ENCODE measurements around the gene CERK.
"Not testable (repeated sequence)": the region's sequence is repeated elsewhere in the genome, so short reads cannot be mapped to it uniquely, and the experiment has no call there.

Gene CERK

DNA sequence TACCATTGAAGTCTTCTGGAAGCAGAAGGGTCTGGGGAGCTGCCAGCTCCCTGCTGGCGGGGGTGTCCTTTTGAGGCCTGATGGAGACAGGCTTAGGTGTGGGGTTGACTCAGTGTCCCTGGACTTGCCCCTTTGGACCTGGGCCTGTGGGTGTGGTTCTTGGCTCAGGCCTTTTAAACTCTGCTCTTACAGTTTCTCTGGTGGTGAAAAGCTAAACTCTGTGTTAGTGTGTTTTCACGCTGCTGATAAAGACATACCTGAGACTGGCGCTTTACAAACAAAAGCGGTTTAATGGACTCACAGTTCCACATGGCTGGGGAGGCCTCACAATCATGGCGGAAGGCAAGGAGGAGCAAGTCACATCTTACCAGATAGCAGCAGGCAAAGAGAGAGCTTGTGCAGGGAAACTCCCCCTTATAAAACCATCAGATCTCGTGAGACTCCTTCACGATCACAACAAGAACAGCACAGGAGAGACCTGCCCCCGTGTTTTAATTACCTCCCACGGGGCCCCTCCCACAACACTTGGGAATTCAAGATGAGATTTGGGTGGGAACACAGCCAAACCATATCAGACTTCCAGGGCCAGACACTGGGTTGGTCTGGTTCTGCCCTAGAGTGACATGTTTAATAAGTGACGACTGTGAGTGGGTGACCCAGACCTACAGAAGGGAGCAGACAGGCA lies 91.4 kb downstream of the CERK start:
- no peak for DNase-seq (ENCODE audit: low read depth)

DNA sequence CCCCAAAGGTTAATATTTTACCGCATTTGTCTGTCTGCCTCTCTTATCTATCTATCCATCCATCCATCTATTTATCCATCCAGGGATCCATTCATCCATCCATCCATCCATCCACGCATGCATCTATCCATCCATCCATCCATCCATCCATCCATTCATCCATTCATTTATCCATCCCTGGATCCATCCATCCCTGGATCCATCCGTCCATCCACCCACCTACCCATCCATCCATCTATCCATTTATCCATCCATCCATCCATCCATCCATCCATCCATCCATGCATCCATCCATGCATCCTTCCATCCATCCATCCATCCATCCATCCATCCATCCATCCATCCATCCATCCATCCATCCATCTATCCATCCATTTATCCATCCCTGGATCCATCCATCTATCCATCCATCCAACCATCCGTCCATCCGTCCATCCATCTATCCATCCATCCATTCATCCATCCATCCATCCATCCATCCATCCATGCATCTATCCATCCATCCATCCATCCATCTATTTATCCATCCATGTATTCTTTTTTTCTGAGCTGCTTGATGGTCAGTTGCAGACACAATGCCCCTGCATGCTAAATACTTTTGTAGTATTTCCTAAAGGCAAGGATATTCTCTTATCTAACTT lies 95.1 kb downstream of the CERK start:
- not testable (repeated sequence) for DNase-seq (ENCODE audit: low read depth)

DNA sequence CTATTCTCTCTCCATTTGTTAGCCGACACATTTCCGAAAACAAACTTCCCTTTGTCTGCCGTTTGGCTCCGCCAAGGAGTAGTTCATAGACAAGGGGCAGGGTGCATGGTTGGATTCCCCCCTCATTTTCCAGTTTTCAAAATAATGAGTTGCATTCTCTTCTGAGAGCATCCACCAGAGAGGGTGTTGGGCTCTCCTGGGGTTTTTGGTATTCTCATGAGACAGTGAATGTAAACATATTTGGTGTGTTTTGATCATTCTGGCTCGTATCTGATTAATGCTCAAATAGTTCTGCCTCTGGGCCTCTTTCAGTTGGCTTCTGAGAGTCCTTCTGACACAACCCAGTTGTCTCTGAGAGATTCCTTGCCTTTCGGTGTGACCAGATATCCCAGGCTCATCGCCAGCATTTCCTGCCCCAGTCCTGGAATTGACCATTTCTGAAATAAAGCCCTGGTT lies 96.2 kb downstream of the CERK start:
- no peak for DNase-seq (ENCODE audit: low read depth)

DNA sequence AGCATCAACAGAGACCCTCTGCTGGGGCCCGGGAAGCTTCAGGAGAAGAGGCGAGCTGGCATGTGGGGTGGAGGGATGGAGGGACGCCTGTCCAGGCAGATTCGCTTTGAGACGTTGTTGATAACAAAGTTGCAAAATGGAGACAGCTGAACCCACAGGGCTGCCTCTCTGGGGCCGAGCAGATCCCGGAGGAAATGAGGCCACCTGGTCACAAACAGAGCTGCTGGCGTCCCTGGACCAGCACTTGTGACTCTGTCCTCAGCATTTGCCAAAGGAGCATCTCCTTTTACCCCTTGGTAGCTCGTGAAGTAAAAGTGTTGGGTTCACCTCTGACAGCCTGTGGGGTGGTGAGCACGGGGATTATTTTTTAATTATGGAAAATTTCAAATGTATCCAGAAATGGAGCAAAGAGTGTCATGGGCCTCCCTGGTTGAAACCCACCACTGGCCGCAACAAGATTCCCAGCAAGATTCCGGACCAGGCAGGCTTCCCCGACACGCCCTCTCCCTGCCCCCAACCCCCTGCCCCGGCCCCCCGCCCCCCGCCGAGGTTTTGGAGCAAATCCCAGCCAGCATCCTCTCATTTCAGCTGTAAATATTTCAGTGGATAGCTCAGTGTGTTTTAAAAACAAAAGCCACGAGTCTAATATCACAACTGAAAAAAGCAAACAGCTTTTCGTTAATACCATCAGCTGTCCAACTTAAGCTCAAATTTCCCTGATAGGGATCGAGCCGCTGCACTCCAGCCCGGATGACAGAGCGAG lies 97.6 kb downstream of the CERK start:
- DNase-seq (ENCODE audit: low read depth) = no peak

DNA sequence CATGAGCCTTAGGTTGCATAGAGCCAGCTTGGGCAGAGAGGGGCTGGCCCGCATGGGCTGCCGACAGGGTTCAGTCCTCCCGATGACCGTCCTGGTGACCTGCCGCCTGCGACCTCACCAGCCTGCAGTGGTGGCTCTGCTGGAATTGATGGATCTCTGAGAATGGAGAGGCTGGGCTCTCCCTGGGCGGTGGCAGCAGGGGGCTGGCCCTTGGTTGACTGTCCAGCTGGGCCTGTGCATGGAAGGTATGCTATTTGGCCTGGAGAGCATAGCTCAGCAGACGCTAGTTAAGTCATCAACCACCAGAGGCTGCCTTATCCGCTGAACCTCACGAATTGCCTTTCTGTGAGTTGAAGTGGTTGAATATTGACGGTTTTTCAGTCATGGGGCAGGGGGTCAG lies 98.2 kb downstream of the CERK start:
- DNase-seq (ENCODE audit: low read depth) = no peak

DNA sequence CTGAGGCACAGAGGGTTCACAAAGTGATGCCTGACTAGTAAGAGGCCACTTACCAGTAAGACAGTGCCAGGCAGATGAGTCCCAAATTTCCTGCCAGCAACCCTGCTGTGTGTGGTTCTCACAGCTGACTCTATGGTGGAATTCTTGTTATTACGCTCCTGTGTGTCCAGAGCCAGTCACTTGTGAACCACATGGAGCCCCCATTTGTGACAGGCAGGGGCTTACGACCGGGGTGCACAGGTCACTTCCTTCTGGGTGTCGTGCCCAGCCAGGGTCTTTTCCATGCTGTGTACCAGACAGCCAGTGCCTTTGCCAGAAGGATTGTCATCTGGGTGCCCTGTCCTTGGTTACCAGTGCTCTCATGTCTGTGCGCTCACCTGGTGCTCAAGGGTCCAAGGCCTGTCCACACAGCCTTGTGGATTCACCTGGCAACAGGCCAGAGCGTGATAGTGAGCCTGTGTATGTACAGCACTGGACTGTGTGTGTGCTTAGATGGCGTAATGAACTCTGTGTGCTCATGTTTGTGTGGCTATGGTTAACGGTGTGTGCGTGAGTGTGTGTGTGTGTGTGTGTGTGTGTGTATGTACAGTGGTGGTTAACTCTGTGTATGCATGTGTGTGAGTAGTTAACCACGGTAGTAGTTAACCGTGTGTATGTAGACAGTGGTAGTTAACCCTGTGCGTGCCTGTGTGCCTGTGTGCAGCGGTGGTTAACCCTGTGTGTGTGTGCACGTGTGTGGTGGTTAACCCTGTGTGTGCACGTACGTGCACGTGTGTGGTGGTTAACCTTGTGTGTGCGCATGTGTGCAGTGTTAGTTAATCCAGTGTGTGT lies 99.2 kb downstream of the CERK start:
- no peak for DNase-seq (ENCODE audit: low read depth)

DNA sequence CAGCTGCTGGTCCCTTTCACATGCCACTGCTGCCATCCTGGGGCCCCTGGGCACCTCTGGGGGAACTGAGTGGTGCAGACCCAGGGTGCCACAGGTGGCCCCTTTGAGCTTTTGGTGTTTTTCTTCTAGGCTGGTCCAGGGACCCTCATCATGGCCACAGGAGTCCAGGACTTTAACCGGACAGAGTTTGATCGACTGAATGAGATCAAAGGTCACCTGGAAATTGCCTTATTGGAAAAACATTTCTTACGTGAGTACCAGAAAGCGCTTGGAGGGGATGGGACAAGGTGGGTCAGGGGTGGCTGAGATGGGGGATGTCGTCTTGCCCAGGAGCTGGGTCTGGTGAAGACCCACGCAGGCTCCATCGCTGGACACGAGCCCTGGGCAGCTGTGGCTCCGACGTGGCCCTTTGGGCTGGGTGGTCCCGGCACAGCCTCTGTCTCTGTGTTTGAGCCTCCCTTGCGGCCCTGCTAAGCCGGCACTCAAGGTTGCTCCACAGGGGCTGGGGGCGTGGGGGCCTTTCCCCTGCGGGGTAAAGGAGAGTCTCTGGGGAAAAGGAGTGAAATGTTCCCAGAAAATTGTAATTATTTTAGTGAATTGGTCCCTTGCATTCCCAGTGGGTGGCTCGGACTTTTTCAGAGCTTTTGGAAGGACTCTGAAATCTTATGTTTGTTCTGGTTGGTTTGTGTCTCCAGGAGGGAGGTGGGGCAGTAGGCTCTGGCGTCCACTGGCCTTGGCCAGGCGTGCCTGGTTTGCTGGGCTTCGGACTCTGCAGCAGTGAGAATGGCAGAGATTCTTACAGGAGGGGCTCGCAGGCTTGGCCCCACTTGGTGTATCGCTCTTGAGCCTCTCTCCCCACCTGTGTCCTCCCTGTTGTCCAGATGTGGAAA lies 100.1 kb downstream of the CERK start:
- DNase-seq (ENCODE audit: low read depth) = no peak

DNA sequence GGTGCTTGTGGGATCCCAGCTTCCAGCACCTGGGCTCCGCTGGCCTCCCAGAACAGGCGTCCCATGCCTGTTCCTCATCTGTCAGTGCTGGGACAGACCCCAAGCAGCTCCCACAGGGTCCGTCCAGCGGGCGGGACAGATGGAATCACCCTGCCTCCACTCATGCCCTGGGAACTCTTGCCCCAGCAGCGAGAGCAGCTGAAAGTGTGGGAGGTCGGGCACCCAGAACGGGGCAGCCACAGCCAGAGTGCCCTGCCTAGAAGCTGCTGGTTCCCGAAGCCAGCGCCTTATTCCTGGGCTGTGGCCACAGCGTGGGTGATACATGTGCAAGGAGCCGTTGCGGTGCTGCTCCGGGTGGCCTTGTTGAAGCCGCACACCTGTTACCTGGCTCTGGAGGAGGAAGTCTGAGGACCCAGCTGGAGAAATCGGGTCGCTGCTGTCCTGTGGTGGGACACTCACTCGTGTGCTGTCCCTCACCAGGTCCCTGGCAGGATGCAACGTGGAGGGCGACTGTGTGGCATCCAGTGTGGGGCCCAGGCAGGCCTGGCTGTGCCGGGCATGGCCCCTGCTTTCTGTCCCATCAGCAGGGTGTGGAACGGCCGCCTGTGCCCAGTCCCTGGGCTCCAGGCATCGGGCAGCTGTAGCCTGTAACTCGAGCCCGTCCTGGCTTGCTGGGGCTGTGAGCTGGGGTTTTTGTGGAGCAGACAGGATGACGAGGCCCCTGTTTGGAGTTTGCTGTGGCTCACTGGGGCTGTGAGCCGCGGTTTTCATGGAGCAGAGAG lies 101.6 kb downstream of the CERK start:
- DNase-seq (ENCODE audit: low read depth) = no peak

DNA sequence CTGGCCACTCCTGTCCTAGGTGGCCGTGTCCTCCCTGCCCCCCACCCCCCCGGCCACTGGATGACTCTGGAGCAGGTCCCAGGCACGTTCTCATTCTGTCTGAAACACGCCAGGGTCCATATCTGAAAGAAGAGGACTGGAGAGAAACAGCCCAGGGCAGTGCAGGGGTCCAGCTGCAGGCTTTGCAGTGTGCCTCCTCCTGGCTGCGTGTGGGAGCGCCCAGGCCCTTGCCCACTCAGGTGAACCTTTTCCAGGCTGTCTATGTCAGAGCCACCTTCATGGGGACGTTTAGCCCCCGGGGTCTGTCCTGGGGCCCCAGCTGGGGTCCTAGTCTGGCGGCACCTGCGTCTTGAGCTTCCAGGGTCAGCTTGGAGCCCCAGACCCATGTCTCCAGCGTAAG lies 102.3 kb downstream of the CERK start:
- DNase-seq (ENCODE audit: low read depth) = no peak

DNA sequence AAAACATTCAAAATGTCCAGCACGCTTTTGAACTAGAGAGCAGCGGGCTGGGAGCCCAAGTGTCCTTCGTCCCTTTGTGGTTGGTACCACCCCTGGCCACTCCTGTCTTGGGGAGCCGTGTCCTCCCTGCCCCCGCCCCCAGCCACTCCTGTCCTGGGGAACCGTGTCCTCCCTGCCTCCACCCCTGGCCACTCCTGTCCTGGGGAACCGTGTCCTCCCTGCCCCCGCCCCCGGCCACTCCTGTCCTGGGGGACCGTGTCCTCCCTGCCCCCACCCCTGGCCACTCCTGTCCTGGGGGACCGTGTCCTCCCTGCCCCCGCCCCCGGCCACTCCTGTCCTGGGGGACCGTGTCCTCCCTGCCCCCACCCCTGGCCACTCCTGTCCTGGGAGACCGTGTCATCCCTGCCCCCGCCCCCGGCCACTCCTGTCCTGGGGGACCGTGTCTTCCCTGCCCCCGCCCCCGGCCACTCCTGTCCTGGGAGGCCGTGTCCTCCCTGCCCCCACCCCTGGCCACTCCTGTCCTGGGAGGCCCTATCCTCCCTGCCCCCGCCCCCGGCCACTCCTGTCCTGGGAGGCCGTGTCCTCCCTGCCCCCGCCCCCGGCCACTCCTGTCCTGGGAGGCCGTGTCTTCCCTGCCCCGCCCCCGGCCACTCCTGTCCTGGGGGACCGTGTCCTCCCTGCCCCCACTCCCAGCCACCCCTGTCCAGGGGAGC lies 102.9 kb downstream of the CERK start:
- DNase-seq (ENCODE audit: low read depth) = peak; percentile 96
